HFF-Myc (cell line): Measurements from ENCODE around the gene CA5A.
"Not testable (repeated sequence)": the region's sequence is repeated elsewhere in the genome, so short reads cannot be mapped to it uniquely, and the experiment has no call there.

Experiments
- DNase-seq: peaks from one replicate; pipeline ENCODE4 v3.0.0-alpha.2; 2011; ENCODE audit warnings: low read depth; ENCODE audit errors: extremely low read depth
- H3K4me3 ChIP-seq: replicated peaks from 2 replicates; pipeline ENCODE4 v1.5.1; 2011; ENCODE audit warnings: low read depth, mild to moderate bottlenecking, control low read depth, low read length
- CTCF ChIP-seq: IDR thresholded peaks from 2 replicates; pipeline ENCODE4 v1.5.1; 2012; ENCODE audit warnings: mild to moderate bottlenecking, low read depth, low read length, control low read depth; ENCODE audit errors: missing control alignments

CA5A gene

GRCh38 chr16:87933140-87933495 lies 3.2 kb downstream of the CA5A start:
- no peak for DNase-seq
- no peak for TF ChIP-seq CTCF
- no peak overlapping the region for H3K4me3 ChIP-seq

GRCh38 chr16:87932475-87933139 lies 3.7 kb downstream of the CA5A start:
- not testable (repeated sequence) for DNase-seq, H3K4me3 ChIP-seq

- TF ChIP-seq CTCF = no peak
- H3K4me3 ChIP-seq = no peak overlapping the region
- DNase-seq = no peak
These were observed 4.8 kb downstream of the CA5A start for GRCh38 chr16:87931504-87931903.

- no peak for DNase-seq
- H3K4me3 ChIP-seq = no peak overlapping the region
- TF ChIP-seq CTCF = peak; percentile 17
These were observed 5.9 kb downstream of the CA5A start for GRCh38 chr16:87930456-87930855.

GRCh38 chr16:87929986-87930385 lies 6.3 kb downstream of the CA5A start:
- TF ChIP-seq CTCF = no peak
- H3K4me3 ChIP-seq = no peak overlapping the region
- no peak for DNase-seq

- no peak for TF ChIP-seq CTCF
- no peak for DNase-seq
- H3K4me3 ChIP-seq = no peak overlapping the region
These were observed 9.2 kb downstream of the CA5A start for GRCh38 chr16:87927195-87927562.

GRCh38 chr16:87926246-87927194 lies 9.8 kb downstream of the CA5A start:
- no peak for TF ChIP-seq CTCF
- no peak overlapping the region for H3K4me3 ChIP-seq
- no peak for DNase-seq
